Measurements from ENCODE around the gene FEM1B. TPM values are rescaled to one million over a fixed set of nuclear protein-coding genes. Genes with fewer than 3 reads are reported as not detected.

Gene FEM1B
- total and polyA plus RNA-seq, 2 of the 8 experiments (the other 6 are each of a cell fraction or from before 2014, with no cell fraction given), result 36.1 to 83.8 TPM

DNA sequence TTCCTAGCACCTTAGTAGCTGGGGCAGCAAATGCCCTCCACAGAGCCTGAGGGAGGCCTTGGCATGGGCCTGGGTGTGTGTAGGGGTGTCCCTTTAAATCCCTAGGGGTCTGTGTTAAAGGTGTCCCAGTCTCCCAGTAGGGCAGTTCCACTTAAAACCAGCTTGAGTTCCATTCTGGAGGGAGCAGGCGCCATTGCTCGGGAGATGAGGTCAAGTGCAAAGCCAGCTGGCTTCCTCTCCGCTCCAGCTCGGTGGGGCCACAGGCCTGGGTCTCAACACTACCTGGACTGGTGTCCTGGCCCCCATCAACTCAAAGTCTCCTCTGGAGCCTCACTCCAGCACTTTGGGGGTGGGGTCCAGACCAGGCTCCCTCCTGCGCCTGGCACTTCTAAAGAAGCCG, 25.2 kb downstream of the FEM1B start:
- no peak for FAIRE-seq
- TF ChIP-seq, protein P1, sequence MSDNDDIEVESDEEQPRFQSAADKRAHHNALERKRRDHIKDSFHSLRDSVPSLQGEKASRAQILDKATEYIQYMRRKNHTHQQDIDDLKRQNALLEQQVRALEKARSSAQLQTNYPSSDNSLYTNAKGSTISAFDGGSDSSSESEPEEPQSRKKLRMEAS (IDR thresholded peaks at IDR 0.05), result no peak
- TF ChIP-seq NRF1 (IDR thresholded peaks at IDR 0.05; ENCODE audit: low read depth, low read length), result no peak
- no peak for TF ChIP-seq SIX5 (IDR thresholded peaks at IDR 0.05; ENCODE audit: low read depth, low read length)
- TF ChIP-seq RFX5 (IDR thresholded peaks at IDR 0.05; ENCODE audit: borderline replicate concordance, low read depth, low read length), result no peak
- no peak for TF ChIP-seq CHD1 (IDR thresholded peaks at IDR 0.05; ENCODE audit: low read depth, low read length)
- no peak for TF ChIP-seq BCL11A (IDR thresholded peaks at IDR 0.05; ENCODE audit: low read depth in 2 of 2, low read length in 2 of 2)
- TF ChIP-seq, protein P2, sequence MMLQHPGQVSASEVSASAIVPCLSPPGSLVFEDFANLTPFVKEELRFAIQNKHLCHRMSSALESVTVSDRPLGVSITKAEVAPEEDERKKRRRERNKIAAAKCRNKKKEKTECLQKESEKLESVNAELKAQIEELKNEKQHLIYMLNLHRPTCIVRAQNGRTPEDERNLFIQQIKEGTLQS (IDR thresholded peaks at IDR 0.05; ENCODE audit: insufficient read depth, low read depth, low read length), result no peak
- no peak for TF ChIP-seq JUND (IDR thresholded peaks at IDR 0.05; ENCODE audit: low read length)
- TF ChIP-seq KDM5A (IDR thresholded peaks at IDR 0.05; ENCODE audit: low read length), result no peak
- TF ChIP-seq CTBP2 (IDR thresholded peaks at IDR 0.05; ENCODE audit: borderline replicate concordance, insufficient read depth, insufficient read length, low read length), result no peak
- no peak for TF ChIP-seq TAF1 (IDR thresholded peaks at IDR 0.05; ENCODE audit: low read depth, low read length)
- TF ChIP-seq CBX5 (IDR thresholded peaks at IDR 0.05; ENCODE audit: low read depth, low read length), result no peak
- no peak for TF ChIP-seq TAF7 (optimal IDR thresholded peaks at IDR 0.05; ENCODE audit: borderline replicate concordance, low read depth, low read length)
- TF ChIP-seq TBP (IDR thresholded peaks at IDR 0.05; ENCODE audit: low read depth, low read length), result no peak

More for the DNA sequence above, 25.2 kb downstream of the FEM1B start:
- Histone ChIP-seq H3K9ac (replicated peaks in 1 of 4; ENCODE audit: extremely low read depth in 1 of 4, low read depth in 3 of 4, low read length in 3 of 4) (no peak overlapping the region), H3K79me1 (ENCODE audit: low read depth, low read length) (no peaks in the 10 kb centered on the region), H2BK15ac (ENCODE audit: low read length) (no peak overlapping the region), H2BK20ac (ENCODE audit: low read length) (no peak overlapping the region), H3K4me1 (replicated peaks in 1 of 4; ENCODE audit: control insufficient read depth in 3 of 4, insufficient read depth in 4 of 4, low read length in 3 of 4) (peaks cover 7 to 23% (median 17%) of the 10 kb centered on the region in 4 experiments), H4K8ac (ENCODE audit: extremely low read depth, insufficient read depth, low read length) (peak overlapping the region; percentile 45; the same call in 1 of the 2 replicates), H3K9me3 (ENCODE audit: insufficient read depth in 2 of 2, low read depth in 1 of 2, low read length in 1 of 2) (no peaks in the 10 kb centered on the region), H3K4me2 (ENCODE audit: insufficient read depth in 1 of 2, low read depth in 2 of 2, low read length in 2 of 2) (no peak overlapping the region), H2AK5ac (ENCODE audit: low read depth, low read length) (no peak overlapping the region), H4K5ac (ENCODE audit: insufficient read length, low read depth, low read length) (no peak overlapping the region), H3K23ac (ENCODE audit: insufficient read length) (no peak overlapping the region), H3K18ac (ENCODE audit: extremely low read depth, low read length) (no peak overlapping the region), H3K14ac (ENCODE audit: insufficient read length) (no peak overlapping the region), H3K4me3 (ENCODE audit: extremely low read depth in 1 of 4, insufficient read depth in 2 of 4, low read depth in 3 of 4, low read length in 4 of 4) (no peak overlapping the region), H3K23me2 (ENCODE audit: low read depth, low read length) (no peaks in the 10 kb centered on the region; the same call in 1 of the 2 replicates), H2BK120ac (replicated peaks; ENCODE audit: low read depth, low read length) (no peak overlapping the region), H3K36me3 (ENCODE audit: control insufficient read depth in 2 of 4, insufficient read depth in 4 of 4, low read length in 3 of 4) (0 out of 8 replicates have a peak, but pooled peaks cover 0 to under 1% (median 0%) of the 10 kb centered on the region in 4 experiments), H3K27ac (ENCODE audit: low read depth, low read length) (no peak overlapping the region), H2BK12ac (ENCODE audit: low read depth, low read length) (no peak overlapping the region), H4K20me1 (replicated peaks in 1 of 2; ENCODE audit: control insufficient read depth in 1 of 2, insufficient read depth in 2 of 2, low read length in 2 of 2) (no peaks in the 10 kb centered on the region), H3K79me2 (ENCODE audit: control insufficient read depth in 1 of 2, insufficient read depth in 2 of 2, low read length in 2 of 2) (no peaks in the 10 kb centered on the region), H3K27me3 (replicated peaks in 1 of 4; ENCODE audit: control insufficient read depth in 3 of 4, extremely low read depth in 1 of 4, insufficient read depth in 3 of 4, low read length in 3 of 4) (no peaks in the 10 kb centered on the region), H2AFZ (ENCODE audit: low read length) (no peak overlapping the region), H4K91ac (replicated peaks; ENCODE audit: insufficient read length, low read length) (no peak overlapping the region), H3K4ac (replicated peaks; ENCODE audit: insufficient read length, low read depth, low read length) (no peak overlapping the region), H3K56ac (replicated peaks; ENCODE audit: insufficient read length, low read depth, low read length) (no peak overlapping the region), H2BK5ac (ENCODE audit: low read depth, low read length) (no peak overlapping the region)
- DNase-seq (ENCODE audit: low read depth in 1 of 2, low spot score in 2 of 2), result peak in 1 of 2 experiments; percentile 44
- 90% methylated on average over 6 of the region's 6 CpGs; no CpG with 5 or more reads in 1 of the 2 experiments for WGBS, 2 experiments (ENCODE audit: extremely low coverage in 1 of 2, insufficient coverage in 1 of 2, insufficient read length in 1 of 2, insufficient replicate concordance in 2 of 2, low coverage in 1 of 2, low lambda C conversion rate in 2 of 2, missing lambda C conversion rate in 1 of 2)
- POLR2A ChIA-PET (ENCODE audit: partially characterized antibody), result interaction anchor here (1.0 to 4.6 kb wide), 4 partner anchors 10 to 49 kb away, joined by 3 to 37 read pairs (median 4); partner anchors contain the start of gene FEM1B
- CTCF ChIA-PET (ENCODE audit: partially characterized antibody), result interaction anchor here (0.6 to 9.0 kb wide), 6 partner anchors 9 to 455 kb away, joined by 3 to 199 read pairs (median 24); no protein-coding TSS in a partner anchor

Measured in H1 (cell line).